GM19452 (cell line): ENCODE results near the gene CCDC180.
"Not testable (repeated sequence)": the region's sequence is repeated elsewhere in the genome, so short reads cannot be mapped to it uniquely, and the experiment has no call there.

Experiments
- ATAC-seq: cut with Tn5 transposase; IDR thresholded peaks from one replicate; pipeline ENCODE4 v1.9.1; 2021; ENCODE audit not compliant: unreplicated experiment

The CCDC180 gene

DNA sequence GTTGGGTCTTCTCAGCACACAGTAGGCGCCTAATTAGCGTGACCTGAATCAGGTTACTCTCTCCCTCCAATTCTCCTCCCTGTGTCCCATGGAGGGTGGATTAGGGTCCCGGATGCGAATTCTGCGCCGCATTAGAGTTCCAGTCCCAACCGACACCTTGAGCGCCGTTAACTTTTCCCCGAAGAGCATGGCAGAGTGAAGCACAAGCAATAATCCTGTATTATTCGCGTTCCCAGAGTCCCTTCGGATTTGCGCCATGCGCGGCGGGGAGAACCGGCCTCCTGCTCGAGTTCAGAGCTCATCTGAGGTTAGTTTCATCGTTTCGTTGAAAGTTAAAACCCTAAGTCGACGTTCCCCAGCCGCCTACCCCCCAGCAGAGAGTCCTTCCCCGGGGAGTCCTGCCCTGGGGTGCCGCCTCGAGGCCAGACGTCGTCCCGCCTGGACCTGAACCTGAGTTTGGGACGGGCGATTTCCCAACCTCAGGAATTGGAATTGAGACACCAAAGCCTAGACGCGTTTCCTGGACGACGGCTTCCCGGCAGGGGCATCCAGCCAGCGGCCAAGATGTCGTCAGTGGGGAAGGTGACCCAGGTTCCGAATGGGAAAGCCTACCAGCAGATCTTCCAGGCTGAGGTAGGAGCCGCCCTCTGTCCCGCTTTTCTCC lies at the start of gene CCDC180:
Gene CCDC180 (plus strand): TSS at position 160 of the 664 bp plus-strand sequence. CDS start 405 bp downstream, at position 565.
- no peak for ATAC-seq

DNA sequence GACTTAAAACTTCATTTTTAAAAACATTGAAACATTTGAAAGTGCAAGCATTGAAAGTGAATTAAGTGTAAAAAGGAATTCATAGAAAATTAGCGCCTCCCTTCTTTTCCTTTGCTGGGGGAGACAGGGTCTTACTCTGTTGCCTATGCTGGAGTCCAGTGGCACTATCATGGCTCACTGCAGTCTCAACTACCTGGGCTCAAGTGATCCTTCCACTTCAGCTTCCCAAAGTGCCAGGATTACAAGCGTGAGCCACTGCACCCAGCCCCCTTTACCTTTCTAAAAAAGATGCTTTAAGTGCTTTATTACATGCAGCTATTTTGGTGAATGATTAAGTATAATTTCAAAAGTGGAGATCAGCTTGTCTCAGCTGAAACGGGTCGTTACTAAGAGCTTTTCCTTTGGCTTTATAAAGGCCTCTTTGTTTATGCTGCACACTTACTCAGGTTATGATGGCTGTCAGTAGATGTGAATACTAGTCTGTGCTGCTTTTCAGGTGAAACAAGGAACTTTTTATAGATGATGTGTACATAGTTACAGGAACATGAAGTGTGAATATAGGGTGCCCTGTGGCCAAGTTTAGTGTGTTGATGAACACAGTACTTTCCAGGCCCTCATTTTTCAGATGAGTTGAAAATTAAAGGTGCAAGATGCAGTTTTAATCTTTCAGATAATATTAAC lies 47.5 kb upstream of the CCDC180 start:
- ATAC-seq, result not testable (repeated sequence)

DNA sequence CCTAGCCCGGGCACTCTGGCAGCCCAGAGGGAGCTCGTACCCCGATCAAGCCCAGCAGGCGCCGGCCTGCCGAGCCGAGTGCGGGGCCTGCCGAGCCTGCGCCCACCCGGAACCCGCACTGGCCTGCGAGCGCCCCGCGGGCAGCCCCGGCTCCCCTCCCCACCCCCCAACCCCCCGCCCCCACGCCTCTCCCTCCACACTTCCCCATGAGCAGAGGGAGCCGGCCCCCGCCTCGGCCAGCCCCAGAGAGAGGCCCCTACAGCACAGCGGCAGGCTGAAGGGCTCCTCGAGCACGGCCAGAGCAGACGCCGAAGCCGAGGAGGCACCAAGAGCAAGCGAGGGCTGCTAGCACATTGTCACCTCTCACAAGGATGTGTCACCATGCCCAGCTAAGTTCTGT lies 36.2 kb upstream of the CCDC180 start:
- no peak for ATAC-seq

DNA sequence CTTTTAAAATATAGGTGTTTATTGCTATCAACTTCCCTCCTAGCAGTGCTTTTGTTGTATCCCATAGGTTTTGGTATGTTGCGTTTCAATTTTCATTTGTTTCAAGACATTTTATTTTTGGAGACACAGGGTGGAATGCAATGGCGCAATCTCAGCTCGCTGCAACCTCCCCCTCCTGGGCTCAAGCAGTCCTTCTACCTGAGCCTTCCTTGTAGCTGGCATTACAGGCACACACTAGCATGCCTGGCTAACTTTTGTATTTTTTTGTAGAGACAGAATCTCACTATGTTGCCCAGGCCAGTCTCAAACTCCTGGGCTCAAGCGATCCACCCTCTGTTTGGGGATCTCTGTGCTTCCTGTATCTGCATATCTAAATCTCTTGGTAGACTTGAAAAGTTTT lies 35.4 kb upstream of the CCDC180 start:
- ATAC-seq, result no peak

DNA sequence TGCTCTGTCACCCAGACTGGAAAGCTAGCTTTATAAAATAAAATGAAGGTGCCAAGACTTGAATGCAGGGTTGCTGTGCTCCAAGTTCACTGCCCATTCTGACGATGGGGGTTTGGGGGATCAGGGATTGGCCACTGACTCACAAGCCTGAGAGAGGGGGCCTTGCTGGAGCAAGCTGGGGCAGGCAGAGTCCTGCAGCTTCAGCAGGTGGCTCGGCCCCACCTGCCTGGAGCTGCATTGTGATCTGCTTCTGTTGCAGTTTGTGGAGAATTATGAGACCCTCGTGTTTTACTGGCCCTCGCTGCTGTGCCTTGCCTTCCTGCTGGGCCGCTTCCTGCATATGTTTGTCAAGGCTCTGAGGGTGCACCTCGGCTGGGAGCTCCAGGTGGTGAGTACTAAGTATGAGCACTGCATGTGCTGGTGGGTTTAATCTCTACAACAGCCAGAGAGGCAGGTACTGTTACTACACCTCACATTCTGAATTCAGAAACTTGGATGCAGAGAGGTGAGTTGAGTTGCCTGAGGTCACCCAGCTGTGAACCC lies 31.1 kb upstream of the CCDC180 start:
- ATAC-seq, result no peak

DNA sequence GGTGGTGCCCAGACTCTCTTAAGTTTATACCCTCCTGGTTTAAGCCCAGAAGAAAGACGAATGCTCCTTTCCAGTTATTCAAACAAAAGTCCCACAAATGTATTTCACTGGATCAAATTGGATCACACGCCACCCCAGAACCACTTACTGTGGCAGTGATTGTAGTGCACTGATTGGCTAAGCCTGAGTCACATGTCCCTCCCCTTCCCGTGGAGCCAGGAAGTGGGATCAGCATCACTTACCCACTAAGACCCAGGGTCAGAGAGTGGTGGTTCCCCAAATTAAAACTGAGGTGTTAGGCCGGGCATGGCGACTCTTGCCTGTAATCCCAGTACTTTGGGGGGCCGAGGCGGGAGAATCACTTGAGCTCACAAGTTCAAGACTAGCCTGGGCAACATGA lies 29.5 kb upstream of the CCDC180 start:
- no peak for ATAC-seq

DNA sequence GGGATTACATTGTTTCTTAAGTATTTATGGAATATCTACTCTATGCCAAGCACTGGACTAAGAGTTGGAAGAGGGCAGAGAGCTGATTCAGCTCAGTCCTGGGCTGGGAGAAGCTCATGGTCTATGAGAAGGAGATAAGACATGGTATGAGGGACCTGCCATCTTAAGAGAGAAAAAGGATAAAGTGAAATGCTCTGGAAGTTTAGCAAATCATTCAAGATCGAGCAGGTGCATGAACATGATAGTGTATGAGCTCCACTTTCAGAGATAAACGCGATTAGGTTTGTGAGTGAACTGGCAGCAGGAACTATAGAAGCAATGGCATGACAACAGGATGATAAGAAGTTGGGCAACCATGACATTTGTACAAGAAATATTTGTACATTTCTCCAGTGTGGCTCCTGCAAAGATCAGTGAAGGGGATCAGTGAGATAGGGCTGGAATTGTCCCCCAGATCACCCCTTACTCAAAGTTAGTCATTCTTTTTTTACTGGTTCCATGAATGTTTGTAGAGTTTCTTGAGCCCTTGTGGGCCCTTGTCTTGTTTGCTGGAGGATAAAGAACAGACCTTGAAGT lies 26.6 kb upstream of the CCDC180 start:
- no peak for ATAC-seq

DNA sequence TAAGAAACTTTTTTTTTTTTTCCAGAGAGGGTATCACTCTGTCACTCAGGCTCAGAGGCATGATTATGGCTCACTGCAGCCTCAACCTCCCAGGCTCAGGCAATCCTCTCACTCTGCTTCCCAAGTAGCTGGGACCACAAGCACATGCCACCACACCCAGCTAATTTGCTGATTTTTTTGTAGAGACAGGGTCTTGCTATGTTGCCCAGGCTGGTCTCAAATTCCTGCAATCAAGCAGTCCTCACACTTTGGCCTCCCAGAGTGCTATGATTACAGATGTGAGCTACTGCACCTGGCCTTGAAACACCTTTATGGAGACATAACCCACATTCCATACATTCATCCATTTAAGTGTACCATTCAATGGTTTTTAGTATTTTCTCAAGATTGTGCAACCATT lies 23.7 kb upstream of the CCDC180 start:
- no peak for ATAC-seq

DNA sequence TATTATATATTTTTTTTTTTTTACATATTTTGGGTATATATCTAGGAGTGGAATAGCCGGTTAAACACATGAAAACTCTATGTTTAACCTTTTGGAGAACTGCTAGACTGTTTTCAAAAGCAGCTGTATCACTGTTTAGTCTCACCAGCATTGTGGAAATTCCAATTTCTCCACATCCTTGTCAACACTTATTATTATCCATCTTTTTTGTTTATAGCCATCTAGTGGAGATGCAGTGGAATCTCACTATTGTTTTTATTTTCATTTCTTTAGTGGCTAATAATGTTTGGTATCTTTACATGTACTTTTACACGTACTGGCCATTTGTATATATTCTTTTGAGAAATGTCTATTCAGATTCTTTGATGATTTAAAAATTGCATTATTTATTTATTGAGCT lies 22.7 kb upstream of the CCDC180 start:
- ATAC-seq, result no peak

DNA sequence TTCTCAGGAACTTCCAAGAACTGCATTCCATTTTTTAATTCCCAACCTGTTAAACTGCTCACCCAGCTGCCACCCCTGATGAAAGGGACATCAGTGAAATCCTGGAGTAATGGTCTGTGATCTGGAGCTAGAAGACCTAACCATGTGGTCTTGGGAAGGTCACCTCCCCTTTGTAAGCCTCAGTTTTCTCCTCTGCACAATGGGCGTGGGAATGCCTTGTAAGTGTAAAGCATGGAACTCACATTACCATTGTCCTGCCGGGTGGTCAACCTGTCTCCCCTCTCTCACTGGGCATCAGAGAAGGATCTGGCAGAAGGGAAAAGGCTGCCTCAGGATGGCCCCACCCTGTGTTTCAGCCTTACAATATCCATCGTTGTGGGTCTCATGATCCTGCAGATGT lies 15.3 kb upstream of the CCDC180 start:
- no peak for ATAC-seq

DNA sequence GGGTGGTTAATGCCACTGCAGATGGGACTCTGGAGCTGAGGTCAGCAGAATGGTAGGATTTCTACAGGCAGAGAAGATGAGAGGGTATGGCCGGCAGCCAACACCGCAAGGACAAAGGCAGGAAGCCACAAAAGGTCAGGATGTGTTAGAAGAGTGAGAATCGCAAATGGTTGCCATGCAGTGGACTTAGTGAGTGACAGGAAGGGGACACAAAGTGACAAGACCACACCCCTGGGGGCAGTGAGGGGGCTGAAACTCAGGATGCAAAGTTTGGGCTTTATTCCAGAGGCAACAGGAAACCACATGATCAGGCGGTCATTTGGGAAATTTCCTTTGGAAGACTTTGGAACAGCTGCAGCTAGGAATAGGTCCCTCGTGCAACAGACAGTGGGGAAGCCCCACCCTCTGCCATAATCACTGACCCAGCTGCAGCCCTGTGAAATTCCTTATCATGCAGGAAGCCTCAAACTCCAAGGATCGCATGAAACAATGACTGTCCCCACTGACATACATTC lies 14.2 kb upstream of the CCDC180 start:
- no peak for ATAC-seq

DNA sequence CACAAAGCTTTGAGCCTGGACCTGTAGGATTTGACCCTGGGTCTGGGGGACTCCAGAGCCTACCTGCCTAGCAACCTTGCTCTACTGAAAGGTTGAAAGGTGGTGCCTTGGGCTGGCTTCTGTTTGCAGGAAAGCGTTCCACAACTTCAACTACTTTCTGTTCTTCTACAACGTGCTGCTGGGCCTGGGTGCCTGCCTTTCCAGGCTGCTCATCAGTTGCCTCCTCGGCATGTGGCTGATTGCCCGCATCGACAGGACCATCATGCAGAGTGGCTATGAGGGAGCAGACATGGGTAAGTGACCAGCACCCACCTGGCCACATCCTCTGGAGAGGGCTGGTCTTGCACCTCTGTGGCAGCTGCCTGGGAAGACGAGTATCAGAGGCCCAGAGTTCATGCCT lies 13.6 kb upstream of the CCDC180 start:
- no peak for ATAC-seq

DNA sequence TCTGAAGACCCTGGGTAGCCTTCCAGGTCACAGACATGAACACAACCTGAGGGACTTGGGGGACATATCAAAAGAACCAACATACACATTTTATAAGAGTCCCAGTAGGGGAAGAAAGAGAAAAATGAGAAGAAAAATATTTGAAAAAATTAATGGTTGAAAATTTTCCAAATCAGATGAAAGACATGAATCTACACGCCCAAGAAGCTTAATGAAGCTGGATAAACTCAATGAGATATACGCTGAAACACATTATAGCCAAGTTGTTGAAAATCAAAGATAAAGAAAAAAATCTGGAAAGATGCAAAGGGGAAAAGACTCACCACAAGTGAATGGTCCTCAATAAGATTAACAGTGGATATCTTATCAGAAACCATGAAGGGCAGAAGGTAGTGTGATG lies 9.6 kb upstream of the CCDC180 start:
- no peak for ATAC-seq

DNA sequence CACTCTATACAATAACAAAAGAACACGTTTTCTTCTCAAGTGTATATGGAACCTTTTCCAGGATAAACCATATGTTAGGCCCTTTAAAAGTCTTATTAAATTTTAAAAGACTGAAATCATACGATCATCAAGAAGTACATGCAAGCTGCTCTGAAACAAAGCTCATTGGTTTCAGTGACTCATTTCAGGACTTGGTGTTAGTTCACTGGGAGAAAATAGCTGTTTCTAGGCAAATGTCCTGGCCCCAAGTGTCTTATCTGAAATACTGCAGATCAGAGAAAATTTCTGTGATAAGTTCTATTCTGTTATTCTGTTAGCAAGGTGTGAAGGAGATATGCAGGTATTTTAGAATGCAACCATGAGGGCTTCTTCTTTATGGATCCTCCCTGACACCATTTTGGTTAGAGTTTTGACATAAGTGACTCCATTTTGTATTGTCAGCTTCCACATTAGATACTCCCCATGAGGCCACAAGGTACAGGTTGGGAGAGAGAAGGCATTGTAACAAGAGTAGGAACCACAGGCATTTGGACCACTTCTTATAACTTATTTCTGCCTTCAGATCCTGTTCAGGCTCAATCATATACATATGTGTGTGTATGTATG lies 7.5 kb upstream of the CCDC180 start:
- no peak for ATAC-seq

DNA sequence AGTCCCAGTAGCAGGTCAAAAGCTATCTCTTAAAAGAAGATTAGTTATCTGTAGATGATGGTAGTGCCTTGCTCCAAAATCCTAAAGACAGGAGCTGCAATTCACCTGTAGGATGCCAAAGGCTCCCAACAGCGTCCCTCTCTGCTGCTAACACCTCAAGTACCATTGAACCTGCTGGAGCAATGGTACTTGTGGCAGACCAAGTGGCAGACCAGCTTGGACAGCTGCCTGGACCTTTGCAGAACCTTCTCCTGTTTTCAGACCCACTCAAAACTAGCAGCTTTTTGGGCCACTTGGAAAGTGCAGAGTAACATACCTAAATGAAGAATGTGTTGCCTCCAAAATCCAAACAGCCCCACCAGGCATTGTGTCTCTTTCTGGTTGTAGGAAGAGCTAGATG lies 6.9 kb upstream of the CCDC180 start:
- no peak for ATAC-seq

DNA sequence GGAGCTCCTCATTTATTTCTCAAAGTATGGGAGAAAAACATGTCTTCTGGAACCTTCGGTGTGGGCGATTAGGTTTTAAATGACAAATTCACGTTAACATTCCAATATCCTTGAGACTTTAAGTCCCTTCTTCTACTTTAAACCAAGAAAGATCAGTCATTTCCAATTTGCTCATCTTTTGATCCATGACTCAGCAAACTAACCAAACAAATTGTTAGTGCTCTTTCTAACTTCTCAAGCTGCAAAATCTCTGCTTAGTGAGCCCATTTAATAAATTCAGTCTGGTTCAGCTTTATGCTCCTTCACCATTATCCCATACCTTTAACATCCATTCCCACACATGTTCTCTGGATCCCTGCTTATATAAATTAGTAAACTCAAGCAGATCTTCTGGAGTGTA lies 5.5 kb upstream of the CCDC180 start:
- ATAC-seq, result no peak

DNA sequence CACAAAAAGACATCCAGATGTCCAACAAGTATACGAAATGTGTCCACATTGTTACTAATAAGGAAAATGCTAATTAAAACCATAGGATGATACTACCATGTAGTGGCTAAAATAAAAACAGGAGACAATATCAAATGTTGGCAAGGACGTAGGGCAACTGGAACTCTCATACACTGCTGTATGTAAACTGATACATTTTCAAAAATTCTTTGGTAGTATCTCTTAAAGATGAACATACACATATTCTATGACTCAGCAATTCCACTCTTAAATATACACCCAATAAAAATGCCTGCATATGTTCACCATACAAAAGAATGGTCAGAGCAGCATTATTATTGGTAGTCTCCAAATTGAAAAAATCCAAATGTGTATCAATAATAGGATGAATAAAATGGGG lies 2.9 kb upstream of the CCDC180 start:
- no peak for ATAC-seq

DNA sequence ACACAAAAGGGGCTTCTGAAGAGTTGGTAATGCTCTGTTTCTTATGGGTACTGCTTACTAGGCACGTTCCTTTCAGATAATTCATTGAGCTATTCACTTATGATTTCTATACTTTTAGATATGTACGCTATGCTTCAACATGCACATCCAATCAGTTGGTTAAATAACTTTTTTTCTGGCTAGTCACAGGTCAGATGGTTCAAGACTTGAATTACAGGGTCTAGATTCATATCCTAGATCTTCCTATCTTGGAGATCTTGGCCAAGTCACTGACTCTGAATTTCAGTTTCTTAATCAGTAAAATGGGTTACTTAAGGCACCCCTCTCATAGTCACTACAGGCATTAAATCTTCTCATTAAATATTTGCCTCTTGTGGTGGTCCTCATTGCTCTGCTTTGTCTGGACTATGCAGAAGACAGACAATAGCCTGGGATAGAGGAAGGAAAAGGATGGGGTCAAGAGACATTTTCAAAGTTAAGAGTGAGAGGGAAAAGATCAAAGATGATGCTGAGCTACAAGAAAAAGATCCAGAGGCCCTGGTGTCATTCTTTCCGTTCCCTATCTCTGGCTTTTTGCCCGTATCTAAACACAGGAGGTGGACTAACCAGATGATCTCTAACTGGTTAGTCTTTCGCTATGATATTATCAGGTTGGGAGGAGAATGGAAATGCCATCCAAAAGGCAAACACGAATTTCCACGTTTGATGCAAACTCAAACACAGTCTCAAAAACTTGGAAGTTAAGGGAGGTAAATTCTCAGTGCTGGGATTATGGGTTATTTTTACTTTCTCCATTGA lies 1.8 kb upstream of the CCDC180 start:
- ATAC-seq, result no peak

DNA sequence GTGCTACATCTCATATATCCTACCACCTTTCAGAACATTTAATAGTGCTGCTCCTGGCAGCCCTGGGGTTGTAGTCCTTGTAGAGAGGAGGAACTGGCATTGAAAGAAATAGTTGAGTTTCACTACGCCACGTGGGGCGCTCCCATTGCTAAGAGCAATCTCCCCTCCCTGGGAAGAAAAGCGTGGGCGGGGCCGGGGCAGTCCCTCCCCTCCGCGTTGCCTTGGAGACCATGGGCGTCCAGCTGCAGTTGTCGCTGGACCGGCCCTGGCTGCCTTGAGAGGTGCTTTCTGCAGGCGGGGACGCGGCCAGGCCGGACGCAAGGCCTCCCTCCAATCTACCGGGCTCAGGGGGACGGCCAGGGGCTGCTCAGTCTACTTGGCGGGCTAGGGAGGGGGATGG lies 368 bp upstream of the CCDC180 start:
- ATAC-seq, result no peak

DNA sequence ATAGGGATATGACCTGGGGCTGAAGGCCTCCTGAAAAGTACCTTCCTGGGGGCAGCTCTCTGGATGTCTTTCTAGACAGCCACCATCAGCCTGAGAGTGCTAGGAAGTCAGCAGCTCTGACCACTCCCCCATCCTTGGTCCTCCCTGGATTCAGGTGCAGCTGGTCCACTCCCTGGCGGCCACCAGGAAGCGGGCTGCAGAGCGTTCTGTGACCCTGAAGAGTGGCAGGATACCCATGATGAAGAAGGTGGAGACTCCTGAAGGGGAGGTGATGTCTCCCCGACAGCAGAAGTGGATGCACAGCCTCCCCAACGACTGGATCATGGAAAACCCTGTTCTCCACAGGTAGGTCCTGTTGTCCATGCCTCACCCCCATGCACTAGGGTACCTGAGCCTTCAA lies 1.8 kb downstream of the CCDC180 start:
- no peak for ATAC-seq

DNA sequence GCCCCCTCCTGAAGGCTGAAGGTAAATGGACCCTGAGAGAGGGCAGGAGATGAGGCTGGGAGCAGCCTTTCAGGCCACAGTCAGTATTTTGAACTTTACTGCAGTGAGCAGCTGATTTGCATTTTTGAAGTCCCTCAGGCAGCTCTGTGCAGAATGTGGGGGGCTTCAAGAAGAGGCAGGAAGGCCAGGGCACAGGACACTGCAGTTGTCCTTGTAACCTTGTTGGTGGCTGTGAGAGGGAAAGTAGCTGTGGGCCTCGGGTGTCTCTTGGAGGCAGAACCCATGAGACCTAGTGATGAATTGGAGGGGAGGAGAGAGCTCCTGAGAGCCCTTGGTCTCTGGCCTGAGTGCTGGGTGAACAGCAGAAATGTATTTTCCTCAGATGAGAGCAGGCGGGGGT lies 2.6 kb downstream of the CCDC180 start:
- ATAC-seq, result no peak
